Measurements from ENCODE around the gene MRPL14.

DNA sequence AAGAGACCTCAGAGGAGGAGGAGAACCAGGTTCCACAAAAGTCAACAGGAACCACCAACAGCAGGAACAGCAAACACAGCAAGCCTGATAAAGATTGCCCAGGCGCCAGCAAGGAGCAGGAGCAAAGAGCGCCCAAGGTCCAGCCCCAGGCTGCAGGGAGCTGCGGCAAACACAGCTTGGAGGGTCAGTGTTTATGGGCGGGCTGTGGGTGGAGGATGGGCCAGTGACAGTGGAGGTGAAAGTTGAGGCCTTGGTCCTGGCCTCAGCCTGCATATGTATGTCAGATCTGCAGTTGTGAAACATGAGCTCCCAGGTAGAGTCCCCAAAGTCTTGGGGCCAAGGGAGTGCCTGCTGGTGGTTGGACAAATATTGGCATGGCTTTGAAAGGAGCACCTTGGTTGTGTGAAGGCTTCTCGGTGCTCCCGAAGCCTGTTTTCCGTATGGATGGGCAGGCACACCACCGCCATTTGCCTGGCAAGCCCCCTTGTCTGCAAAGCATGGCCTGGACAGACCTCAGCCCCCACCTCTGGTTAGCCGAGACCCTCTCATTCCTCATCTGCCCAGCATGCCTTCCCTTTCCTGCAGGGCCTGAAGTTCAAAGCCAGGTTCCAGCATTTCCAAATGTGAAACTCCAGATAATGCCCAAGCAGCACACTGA is 29.4 kb upstream of the MRPL14 start:
- TF ChIP-seq, protein P1, sequence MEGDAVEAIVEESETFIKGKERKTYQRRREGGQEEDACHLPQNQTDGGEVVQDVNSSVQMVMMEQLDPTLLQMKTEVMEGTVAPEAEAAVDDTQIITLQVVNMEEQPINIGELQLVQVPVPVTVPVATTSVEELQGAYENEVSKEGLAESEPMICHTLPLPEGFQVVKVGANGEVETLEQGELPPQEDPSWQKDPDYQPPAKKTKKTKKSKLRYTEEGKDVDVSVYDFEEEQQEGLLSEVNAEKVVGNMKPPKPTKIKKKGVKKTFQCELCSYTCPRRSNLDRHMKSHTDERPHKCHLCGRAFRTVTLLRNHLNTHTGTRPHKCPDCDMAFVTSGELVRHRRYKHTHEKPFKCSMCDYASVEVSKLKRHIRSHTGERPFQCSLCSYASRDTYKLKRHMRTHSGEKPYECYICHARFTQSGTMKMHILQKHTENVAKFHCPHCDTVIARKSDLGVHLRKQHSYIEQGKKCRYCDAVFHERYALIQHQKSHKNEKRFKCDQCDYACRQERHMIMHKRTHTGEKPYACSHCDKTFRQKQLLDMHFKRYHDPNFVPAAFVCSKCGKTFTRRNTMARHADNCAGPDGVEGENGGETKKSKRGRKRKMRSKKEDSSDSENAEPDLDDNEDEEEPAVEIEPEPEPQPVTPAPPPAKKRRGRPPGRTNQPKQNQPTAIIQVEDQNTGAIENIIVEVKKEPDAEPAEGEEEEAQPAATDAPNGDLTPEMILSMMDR (optimal IDR thresholded peaks at IDR 0.05 in 1 of 3, IDR thresholded peaks at IDR 0.05 in 1 of 3, conservative IDR thresholded peaks at IDR 0.05 in 1 of 3; ENCODE audit: extremely low read depth in 1 of 3, insufficient read depth in 2 of 3, low read length in 3 of 3) = no peak
- no peak for TF ChIP-seq EZH2 (IDR thresholded peaks at IDR 0.05; ENCODE audit: low read length)
